Glutamatergic neuron (in vitro differentiated cells): ENCODE results near the gene SKI. TPM values are rescaled to one million over a fixed set of nuclear protein-coding genes. Genes with fewer than 3 reads are reported as not detected.

ENCODE experiments used
- DNase-seq: peaks from one replicate; pipeline ENCODE4 v3.0.0; 2022
- H3K27ac Mint-ChIP-seq: one replicate; pipeline ENCODE4 v1.8.0; 2020; ENCODE audit warnings: mild to moderate bottlenecking, mixed read lengths, inconsistent platforms; ENCODE audit not compliant: unreplicated experiment
- H3K27me3 Mint-ChIP-seq: one replicate; pipeline ENCODE4 v1.8.0; 2020; ENCODE audit warnings: mild to moderate bottlenecking, moderate library complexity, mixed read lengths, inconsistent platforms; ENCODE audit not compliant: unreplicated experiment
- H3K36me3 Mint-ChIP-seq: one replicate; pipeline ENCODE4 v1.8.0; 2020; ENCODE audit warnings: mild to moderate bottlenecking, mixed read lengths, inconsistent platforms; ENCODE audit not compliant: unreplicated experiment
- H3K4me1 Mint-ChIP-seq: one replicate; pipeline ENCODE4 v1.8.0; 2020; ENCODE audit warnings: mild to moderate bottlenecking, low read depth, mixed read lengths, inconsistent platforms; ENCODE audit not compliant: unreplicated experiment
- H3K4me3 Mint-ChIP-seq: one replicate; pipeline ENCODE4 v1.8.0; 2020; ENCODE audit warnings: mild to moderate bottlenecking, mixed read lengths, inconsistent platforms; ENCODE audit not compliant: unreplicated experiment
- H3K9me3 Mint-ChIP-seq: one replicate; pipeline ENCODE4 v1.8.0; 2020; ENCODE audit warnings: mild to moderate bottlenecking, moderate library complexity, mixed read lengths, inconsistent platforms; ENCODE audit not compliant: unreplicated experiment
- CTCF ChIP-seq: fragments of 200-600 bp; sonication (generic); IDR thresholded peaks from one replicate; pipeline ENCODE4 v1.5.0; 2021; ENCODE audit not compliant: partially characterized antibody, unreplicated experiment
- total RNA-seq: library from RNA; stranded (reverse); fragmentation: NEBNext Ultra II Directional; extraction: Animal tissue kit (Norgen Biotek cat#: 25700); gene quantifications from one replicate; pipeline ENCODE4 v1.2.1, GENCODE V29; 2021; ENCODE audit not compliant: unreplicated experiment

Gene SKI
- total RNA-seq, 1 donor from 2014 or later, result 143 TPM

GRCh38 chr1:2215909-2216766, 12.0 kb upstream of the SKI start:
- Mint-ChIP-seq H3K36me3 (no peaks in the 10 kb centered on the region), H3K27ac (no peak overlapping the region), H3K27me3 (peaks cover 2% of the 10 kb centered on the region), H3K4me3 (no peak overlapping the region), H3K9me3 (peaks cover 4% of the 10 kb centered on the region), H3K4me1 (no peaks in the 10 kb centered on the region)
- DNase-seq, result no peak
- TF ChIP-seq CTCF, result no peak

GRCh38 chr1:2216767-2217058, 11.4 kb upstream of the SKI start:
- no peak for DNase-seq
- Mint-ChIP-seq H3K4me3 (no peak overlapping the region), H3K27ac (no peak overlapping the region), H3K4me1 (peaks cover 2% of the 10 kb centered on the region), H3K27me3 (peaks cover 2% of the 10 kb centered on the region), H3K9me3 (peaks cover 4% of the 10 kb centered on the region), H3K36me3 (no peaks in the 10 kb centered on the region)
- no peak for TF ChIP-seq CTCF

- H3K4me1 Mint-ChIP-seq, result peaks cover 4% of the 10 kb centered on the region
- DNase-seq, result no peak
- peaks cover 3% of the 10 kb centered on the region for H3K27me3 Mint-ChIP-seq
- no peak for TF ChIP-seq CTCF
- no peak overlapping the region for H3K27ac Mint-ChIP-seq
- H3K36me3 Mint-ChIP-seq, result no peaks in the 10 kb centered on the region
- peaks cover 6% of the 10 kb centered on the region for H3K9me3 Mint-ChIP-seq
- no peak overlapping the region for H3K4me3 Mint-ChIP-seq
Observed at GRCh38 chr1:2221271-2221670, 6.8 kb upstream of the SKI start.

GRCh38 chr1:2224170-2224584, 3.9 kb upstream of the SKI start:
- H3K27ac Mint-ChIP-seq, result no peak overlapping the region
- no peak for TF ChIP-seq CTCF
- H3K27me3 Mint-ChIP-seq, result peaks cover 6% of the 10 kb centered on the region
- H3K4me1 Mint-ChIP-seq, result peaks cover 4% of the 10 kb centered on the region
- H3K4me3 Mint-ChIP-seq, result no peak overlapping the region
- peaks cover 9% of the 10 kb centered on the region for H3K9me3 Mint-ChIP-seq
- DNase-seq, result no peak
- no peaks in the 10 kb centered on the region for H3K36me3 Mint-ChIP-seq

- H3K27me3 Mint-ChIP-seq, result peaks cover 8% of the 10 kb centered on the region
- no peak overlapping the region for H3K4me3 Mint-ChIP-seq
- peaks cover 4% of the 10 kb centered on the region for H3K4me1 Mint-ChIP-seq
- peaks cover 13% of the 10 kb centered on the region for H3K9me3 Mint-ChIP-seq
- no peak overlapping the region for H3K27ac Mint-ChIP-seq
- H3K36me3 Mint-ChIP-seq, result no peaks in the 10 kb centered on the region
- no peak for DNase-seq
- no peak for TF ChIP-seq CTCF
Observed at GRCh38 chr1:2224631-2225428, 3.3 kb upstream of the SKI start.
